H1 (cell line): Measurements from ENCODE around the gene PRR5.

Experiments
- EZH2 ChIP-seq: fragments of 200-600 bp; sonication (generic); IDR thresholded peaks from 2 replicates; pipeline ENCODE4 v1.7.1; 2012; ENCODE audit warnings: low read depth, mild to moderate bottlenecking, moderate library complexity, low read length, inconsistent platforms; ENCODE audit not compliant: severe bottlenecking
- GABPA ChIP-seq: IDR thresholded peaks from 2 replicates; pipeline ENCODE4 v1.6.1; 2011; ENCODE audit warnings: mild to moderate bottlenecking, low read length, moderate library complexity, borderline replicate concordance; ENCODE audit not compliant: insufficient read depth

DNA sequence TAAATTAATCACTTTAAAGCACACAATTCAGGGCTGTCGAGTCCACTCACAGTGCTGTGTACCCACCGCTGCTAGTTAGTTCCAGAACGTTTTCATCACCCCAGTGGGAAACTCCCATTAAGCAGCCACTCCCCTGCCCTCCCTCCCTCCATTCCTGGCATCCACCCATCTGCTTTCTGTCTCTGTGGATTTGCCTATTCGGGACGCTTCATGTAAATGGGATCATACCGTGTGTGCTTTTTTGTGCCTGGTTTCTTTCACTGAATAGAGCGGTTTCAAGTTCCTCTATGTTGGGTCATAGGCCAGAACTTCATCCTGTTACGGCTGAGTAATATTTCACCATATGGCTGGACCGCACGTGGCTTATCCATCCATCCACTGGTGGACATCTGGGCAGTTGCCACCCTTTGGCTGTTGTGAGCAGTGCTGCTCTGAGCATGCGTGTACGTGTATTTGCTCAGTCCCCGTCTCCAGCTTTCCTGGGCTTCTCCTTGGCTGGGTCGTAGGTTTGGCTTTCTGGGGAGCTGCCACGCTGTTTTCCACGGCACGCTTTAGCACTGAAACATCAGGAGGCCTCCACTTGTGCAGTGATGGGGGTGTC is 80.5 kb downstream of the PRR5 start:
- no peak for TF ChIP-seq EZH2
- TF ChIP-seq GABPA, result no peak
